K562 (cell line): ENCODE results near the gene LYPLA2. TPM values are rescaled to one million over a fixed set of nuclear protein-coding genes. Genes with fewer than 3 reads are reported as not detected.

Experiments
- ARHGAP35 ChIP-seq: fragments of 450-650 bp; IDR thresholded peaks from 2 replicates; pipeline ENCODE4 v1.6.1; 2018; ENCODE audit not compliant: partially characterized antibody
- CXXC5 ChIP-seq: fragments of 250-450 bp; sonication (Bioruptor Pico); IDR thresholded peaks from 2 replicates; pipeline ENCODE4 v1.8.0; 2022; ENCODE audit warnings: inconsistent platforms, mild to moderate bottlenecking, moderate library complexity
- EWSR1 ChIP-seq: fragments of 450-650 bp; IDR thresholded peaks from 2 replicates; pipeline ENCODE4 v1.6.1; 2018; ENCODE audit warnings: borderline replicate concordance, mild to moderate bottlenecking, low read depth, moderate library complexity; ENCODE audit not compliant: partially characterized antibody
- HDAC1 ChIP-seq, 2 experiments: fragments of 450-650 bp; IDR thresholded peaks; 2 replicates each; pipeline ENCODE4 v1.6.1; 2016 to 2017; ENCODE audit warnings: inconsistent platforms in 1 of 2, mild to moderate bottlenecking in 1 of 2, moderate library complexity in 1 of 2
- HIVEP1 ChIP-seq: fragments of 250-450 bp; sonication (Bioruptor Pico); IDR thresholded peaks from 2 replicates; pipeline ENCODE4 v1.4.0; 2020; ENCODE audit warnings: mild to moderate bottlenecking
- MAZ ChIP-seq, 2 experiments: fragments of 450-650 bp in 1 of 2; sonication (generic) in 1 of 2; formaldehyde crosslinking; IDR thresholded peaks in 1 of 2; conservative IDR thresholded peaks in 1 of 2; 2 replicates each; pipeline versions ENCODE4 v1.4.0 to v1.5.0; 2020; ENCODE audit warnings: mild to moderate bottlenecking in 1 of 2, missing genetic modification reagents in 1 of 2
- MBD2 ChIP-seq: sonication (generic); IDR thresholded peaks from 2 replicates; pipeline ENCODE4 v1.6.1; 2016; ENCODE audit warnings: low read depth, borderline replicate concordance
- MXI1 ChIP-seq: IDR thresholded peaks from 2 replicates; pipeline ENCODE4 v1.6.1; 2011; ENCODE audit warnings: low read depth, mild to moderate bottlenecking, improper control_type of control experiment, low read length
- NR4A1 ChIP-seq, 2 experiments: fragments of 250-450 bp in 1 of 2; fragments of 450-650 bp in 1 of 2; sonication (Bioruptor Pico) in 1 of 2; IDR thresholded peaks; 2 replicates each; pipeline versions ENCODE4 v1.4.0 to v1.6.1; 2016 to 2020; ENCODE audit warnings: mild to moderate bottlenecking in 2 of 2, missing compliant biosample characterization in 1 of 2, missing genetic modification characterization in 1 of 2, moderate library complexity in 1 of 2
- POU5F1 ChIP-seq: fragments of 150-350 bp; IDR thresholded peaks from 2 replicates; pipeline ENCODE4 v1.6.1; 2014; ENCODE audit warnings: borderline replicate concordance, low read length, low read depth, mild to moderate bottlenecking; ENCODE audit not compliant: partially characterized antibody
- RHOXF2B ChIP-seq: fragments of 250-450 bp; sonication (Bioruptor Pico); conservative IDR thresholded peaks from 2 replicates; pipeline ENCODE4 v1.5.1; 2021
- SMAD3 ChIP-seq: fragments of 450-650 bp; formaldehyde crosslinking; conservative IDR thresholded peaks from 2 replicates; pipeline ENCODE4 v1.4.0; 2020; ENCODE audit warnings: mild to moderate bottlenecking
- TEAD4 ChIP-seq, 2 experiments: sonication (generic) in 1 of 2; formaldehyde crosslinking in 1 of 2; IDR thresholded peaks; 2 replicates each; pipeline versions ENCODE4 v1.6.1 to v1.8.0; 2012 to 2022; ENCODE audit warnings: borderline replicate concordance in 1 of 2, inconsistent platforms in 1 of 2, low read length in 1 of 2, mild to moderate bottlenecking in 1 of 2, missing genetic modification reagents in 1 of 2
- XRCC3 ChIP-seq: fragments of 450-650 bp; IDR thresholded peaks from 2 replicates; pipeline ENCODE4 v1.6.1; 2017; ENCODE audit warnings: mild to moderate bottlenecking, moderate library complexity
- ZNF133 ChIP-seq: fragments of 250-450 bp; sonication (Bioruptor Pico); IDR thresholded peaks from 2 replicates; pipeline ENCODE4 v1.4.0; 2020; ENCODE audit warnings: mild to moderate bottlenecking
- ZNF23 ChIP-seq: fragments of 250-450 bp; sonication (Bioruptor Pico); IDR thresholded peaks from 2 replicates; pipeline ENCODE4 v1.4.0; 2020; ENCODE audit warnings: mild to moderate bottlenecking
- ZNF347 ChIP-seq: fragments of 450-650 bp; formaldehyde crosslinking; IDR thresholded peaks from 2 replicates; pipeline ENCODE4 v1.4.0; 2020; ENCODE audit warnings: low read depth, mild to moderate bottlenecking, moderate library complexity
- ZNF551 ChIP-seq: fragments of 250-450 bp; sonication (Bioruptor Pico); IDR thresholded peaks from 2 replicates; pipeline ENCODE4 v1.5.0; 2021; ENCODE audit warnings: mild to moderate bottlenecking, moderate library complexity
- polyA plus RNA-seq, 8 experiments: library from polyadenylated mRNA; depleted of rRNA in 4 of 8; stranded (reverse) in 5 of 8; unstranded in 3 of 8; fragments of >200 nt; fragmentation: Nextera tagmentation in 2 of 8; fragmentation: Illumina TruSeq in 1 of 8; extraction: Ambion mirVana in 2 of 8; extraction: Trizol in 1 of 8; gene quantifications; 2 replicates each; pipeline versions ENCODE4 v1.2.1 to v1.2.3, GENCODE V29; 2011 to 2014; ENCODE audit warnings: inconsistent platforms in 1 of 8, missing spikeins in 1 of 8
- total RNA-seq, 7 experiments: library from RNA; depleted of rRNA in 6 of 7; stranded (reverse); fragments of >200 nt in 6 of 7; fragmentation: Illumina TruSeq in 2 of 7; extraction: Trizol in 2 of 7; gene quantifications; 2 replicates each; pipeline versions ENCODE4 v1.2.1 to v1.2.3, GENCODE V29; 2011 to 2021; ENCODE audit warnings: low replicate concordance in 1 of 7
- TF ChIP-seq, protein P1 (sequence below): sonication (generic); formaldehyde crosslinking; IDR thresholded peaks from 2 replicates; pipeline ENCODE4 v1.8.0; 2022; ENCODE audit warnings: mild to moderate bottlenecking, low read depth, missing genetic modification reagents
- TF ChIP-seq, protein P2 (sequence below), 2 experiments: IDR thresholded peaks in 1 of 2; conservative IDR thresholded peaks in 1 of 2; 2 replicates each; pipeline ENCODE4 v1.6.1; 2016; ENCODE audit warnings: low read depth in 2 of 2, mild to moderate bottlenecking in 1 of 2, missing compliant biosample characterization in 1 of 2, missing genetic modification characterization in 1 of 2, moderate library complexity in 1 of 2

The LYPLA2 gene
- total and polyA plus RNA-seq, 9 of the 15 experiments (the other 6 are each of a cell fraction or from before 2014, with no cell fraction given), result 3.9 to 128 (median 60.1) TPM

DNA sequence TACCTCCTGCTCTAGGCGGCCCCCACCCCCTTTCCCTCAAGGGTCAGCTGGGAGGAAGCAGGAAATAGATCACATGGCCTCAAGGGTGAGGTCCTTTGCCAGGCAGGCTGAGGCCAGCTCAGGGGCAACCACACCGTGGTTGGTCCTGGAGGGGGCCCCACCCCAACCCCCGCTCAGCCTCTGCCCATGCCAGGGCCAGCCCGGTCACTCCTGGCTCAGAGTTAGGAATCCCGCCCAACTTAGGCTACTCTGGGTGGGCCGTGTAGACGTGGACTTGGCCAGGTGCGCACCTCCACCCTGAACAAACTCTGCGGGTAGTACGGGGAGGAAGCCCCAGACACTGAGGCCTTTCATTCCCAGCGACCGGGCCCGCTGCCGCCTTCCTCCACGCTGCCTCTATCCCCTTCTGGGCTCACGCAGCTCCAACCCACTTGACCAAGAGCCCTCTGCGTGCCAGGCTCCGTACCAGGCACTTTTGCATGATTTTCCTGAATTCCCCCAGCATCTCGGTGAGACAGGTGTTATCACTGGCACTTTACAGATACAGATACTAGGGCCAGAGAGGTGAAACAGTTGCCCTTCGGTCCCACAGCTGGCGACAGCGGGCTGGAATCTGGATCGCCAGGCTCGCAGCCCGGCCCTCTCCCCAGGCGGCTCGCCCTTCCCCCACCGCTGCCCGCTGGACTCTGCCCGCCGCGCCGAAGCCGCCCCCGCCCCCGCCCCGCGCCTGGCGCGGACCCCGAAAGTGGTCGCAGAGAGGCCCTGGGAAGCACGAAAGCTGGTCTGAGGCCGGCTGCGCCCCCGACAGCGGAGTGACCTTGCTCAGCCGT lies 8.8 kb downstream of the LYPLA2 start (continued):
- TF ChIP-seq, protein P1, sequence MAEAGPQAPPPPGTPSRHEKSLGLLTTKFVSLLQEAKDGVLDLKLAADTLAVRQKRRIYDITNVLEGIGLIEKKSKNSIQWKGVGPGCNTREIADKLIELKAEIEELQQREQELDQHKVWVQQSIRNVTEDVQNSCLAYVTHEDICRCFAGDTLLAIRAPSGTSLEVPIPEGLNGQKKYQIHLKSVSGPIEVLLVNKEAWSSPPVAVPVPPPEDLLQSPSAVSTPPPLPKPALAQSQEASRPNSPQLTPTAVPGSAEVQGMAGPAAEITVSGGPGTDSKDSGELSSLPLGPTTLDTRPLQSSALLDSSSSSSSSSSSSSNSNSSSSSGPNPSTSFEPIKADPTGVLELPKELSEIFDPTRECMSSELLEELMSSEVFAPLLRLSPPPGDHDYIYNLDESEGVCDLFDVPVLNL (CRISPR knock-in tag), result no peak
- TF ChIP-seq XRCC3 (no peak), MBD2 (peak; percentile 27; the same call in 1 of the 2 replicates), CXXC5 (peak; percentile 49; the same call in 1 of the 2 replicates), ZNF347 (CRISPR knock-in tag) (no peak), HIVEP1 (CRISPR knock-in tag) (no peak), MXI1 (no peak), ZNF23 (CRISPR knock-in tag) (no peak), ZNF551 (CRISPR knock-in tag) (no peak), EWSR1 (no peak), TEAD4 (IDR thresholded peaks at IDR 0.05; ENCODE audit: low read length) (no peak), TEAD4 (CRISPR knock-in tag; IDR thresholded peaks at IDR 0.05; ENCODE audit: borderline replicate concordance) (no peak), POU5F1 (no peak), SMAD3 (no peak), NR4A1 (CRISPR knock-in tag; IDR thresholded peaks at IDR 0.05) (peak; percentile 62; the same call in 1 of the 2 replicates), NR4A1 (tag; IDR thresholded peaks at IDR 0.05) (no peak), MAZ (CRISPR knock-in tag; conservative IDR thresholded peaks at IDR 0.05 in 1 of 2, IDR thresholded peaks at IDR 0.05 in 1 of 2) (peak; percentile 73 to 86), ARHGAP35 (no peak), ZNF133 (CRISPR knock-in tag) (no peak), RHOXF2B (CRISPR knock-in tag) (no peak), HDAC1 (IDR thresholded peaks at IDR 0.05) (peak in 1 of 2 experiments; percentile 57; a peak in 1 of 4 replicates)
- TF ChIP-seq, protein P2, sequence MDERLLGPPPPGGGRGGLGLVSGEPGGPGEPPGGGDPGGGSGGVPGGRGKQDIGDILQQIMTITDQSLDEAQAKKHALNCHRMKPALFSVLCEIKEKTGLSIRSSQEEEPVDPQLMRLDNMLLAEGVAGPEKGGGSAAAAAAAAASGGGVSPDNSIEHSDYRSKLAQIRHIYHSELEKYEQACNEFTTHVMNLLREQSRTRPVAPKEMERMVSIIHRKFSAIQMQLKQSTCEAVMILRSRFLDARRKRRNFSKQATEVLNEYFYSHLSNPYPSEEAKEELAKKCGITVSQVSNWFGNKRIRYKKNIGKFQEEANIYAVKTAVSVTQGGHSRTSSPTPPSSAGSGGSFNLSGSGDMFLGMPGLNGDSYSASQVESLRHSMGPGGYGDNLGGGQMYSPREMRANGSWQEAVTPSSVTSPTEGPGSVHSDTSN (CRISPR knock-in tag; IDR thresholded peaks at IDR 0.05; ENCODE audit: low read depth), result no peak
- TF ChIP-seq, protein P2 (tag; conservative IDR thresholded peaks at IDR 0.05; ENCODE audit: low read depth), result no peak
